ENCODE data around the gene ULBP2.
"Not testable (repeated sequence)": the region's sequence is repeated elsewhere in the genome, so short reads cannot be mapped to it uniquely, and the experiment has no call there.

Gene ULBP2

DNA sequence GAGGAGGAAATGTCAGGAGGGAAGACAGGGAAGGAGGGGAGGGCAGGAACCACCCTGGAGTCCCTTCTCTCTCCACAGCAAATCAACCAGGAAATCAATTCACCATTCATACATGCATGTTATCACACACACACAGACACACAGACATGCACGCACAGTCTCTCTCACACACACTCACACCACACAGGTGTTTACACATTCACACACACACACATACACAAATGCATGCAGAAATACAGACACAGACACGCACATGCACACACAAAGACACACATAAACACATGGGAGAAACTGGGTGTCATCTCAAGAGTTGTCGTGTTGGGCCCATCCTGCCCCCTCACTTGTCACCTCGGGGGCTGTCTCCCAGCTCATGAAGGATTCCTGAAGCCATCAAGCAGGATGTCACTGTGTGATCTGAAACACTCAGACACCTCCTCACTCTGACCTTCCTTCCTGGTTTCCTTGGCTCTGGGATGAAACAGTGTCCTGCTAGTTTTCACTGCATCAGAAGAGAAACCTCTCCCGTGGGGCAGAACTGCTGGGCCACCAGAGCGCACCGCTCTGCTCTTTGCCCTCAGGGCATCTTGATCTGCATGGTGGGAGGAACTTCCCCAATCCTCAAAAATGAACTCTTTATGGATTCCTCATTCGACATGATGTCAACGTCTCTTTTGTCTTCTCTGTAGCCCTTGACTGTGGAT is 28.1 kb upstream of the ULBP2 start:
- Mint-ChIP-seq H3K9me3 (no peaks in the 10 kb centered on the region), H3K4me1 (ENCODE audit: low read depth in 2 of 2) (no peaks in the 10 kb centered on the region), H3K27ac (no peak overlapping the region), H3K36me3 (ENCODE audit: insufficient read depth) (peaks cover 2% of the 10 kb centered on the region), H3K27me3 (peaks cover 38 to 57% of the 10 kb centered on the region in 2 donors), H3K4me3 (no peak overlapping the region)
- no peak for ATAC-seq (replicated peaks)
- DNase-seq, result no peak

DNA sequence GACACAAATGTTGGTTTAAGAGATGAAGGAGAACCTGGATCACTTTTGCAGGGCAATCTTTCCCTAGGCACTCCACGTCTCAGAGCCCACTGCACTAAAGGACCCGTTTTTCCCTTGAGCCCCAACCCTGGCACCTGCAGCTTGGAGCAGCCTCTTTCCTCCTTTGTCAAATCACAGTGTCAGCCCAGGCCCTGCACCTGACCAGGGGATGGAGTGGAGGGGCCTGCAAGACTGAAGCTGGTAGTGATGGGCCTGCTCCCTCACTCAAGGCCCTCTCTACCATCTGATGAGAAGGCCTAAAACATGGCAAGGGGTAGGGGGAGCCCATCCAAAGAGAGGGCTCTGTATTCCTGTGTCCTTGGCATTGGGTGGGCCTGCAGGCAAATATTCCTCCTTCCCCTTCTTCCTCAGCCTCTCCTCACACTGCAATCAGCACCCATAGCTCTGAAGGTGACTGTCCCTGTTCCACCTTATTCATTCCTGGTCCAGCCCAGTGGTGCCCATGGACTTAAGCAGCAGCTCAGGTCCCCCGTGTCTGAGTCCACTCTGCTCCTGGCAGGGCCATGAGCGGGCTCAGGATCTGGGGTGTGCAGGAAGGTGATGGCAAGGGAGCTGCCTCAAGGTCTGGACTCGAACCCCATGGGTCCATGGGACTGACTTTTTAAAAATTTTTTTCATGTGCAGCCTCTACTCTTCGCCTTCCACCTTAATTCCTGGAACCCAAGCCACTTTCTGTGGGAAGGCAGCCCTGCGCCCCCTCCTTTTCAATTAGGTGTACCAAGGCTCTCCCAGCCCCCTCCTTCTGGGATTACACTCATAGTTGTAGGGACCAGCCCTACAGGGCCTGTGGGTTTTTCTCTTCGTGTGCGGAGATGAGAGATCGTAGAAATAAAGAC is 25.6 kb upstream of the ULBP2 start:
- Mint-ChIP-seq H3K36me3 (ENCODE audit: insufficient read depth) (peaks cover 2% of the 10 kb centered on the region), H3K9me3 (no peaks in the 10 kb centered on the region), H3K27ac (no peak overlapping the region), H3K27me3 (peaks cover 51 to 65% of the 10 kb centered on the region in 2 donors), H3K4me1 (ENCODE audit: low read depth in 2 of 2) (no peaks in the 10 kb centered on the region), H3K4me3 (no peak overlapping the region)
- DNase-seq (no peak), ATAC-seq (replicated peaks) (no peak)

DNA sequence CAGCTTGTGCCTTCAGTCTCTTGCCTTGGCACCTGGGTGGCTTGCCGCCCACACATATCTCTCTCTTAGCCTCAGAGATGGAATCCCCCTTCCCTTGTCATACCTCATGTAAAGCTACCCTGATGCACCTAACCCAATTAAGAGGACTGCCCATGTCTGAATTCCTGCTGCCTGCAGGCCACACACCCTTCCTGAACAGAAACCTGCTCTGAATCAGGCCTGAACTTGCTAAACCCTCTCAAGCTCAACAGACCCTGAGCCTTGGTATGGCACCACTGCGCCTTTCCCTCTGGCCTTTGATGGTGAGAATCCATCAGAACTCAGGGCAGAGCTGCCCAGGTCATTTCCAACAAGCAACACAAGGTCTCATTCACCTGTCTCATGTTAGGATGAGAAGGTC is 24.1 kb upstream of the ULBP2 start:
- Mint-ChIP-seq H3K27ac (no peak overlapping the region), H3K27me3 (peaks cover 60 to 72% of the 10 kb centered on the region in 2 donors), H3K4me3 (no peak overlapping the region), H3K36me3 (ENCODE audit: insufficient read depth) (peaks cover 2% of the 10 kb centered on the region), H3K9me3 (no peaks in the 10 kb centered on the region), H3K4me1 (ENCODE audit: low read depth in 2 of 2) (peaks cover under 1 to 7% of the 10 kb centered on the region in 2 donors)
- ATAC-seq (replicated peaks) (no peak), DNase-seq (no peak)

DNA sequence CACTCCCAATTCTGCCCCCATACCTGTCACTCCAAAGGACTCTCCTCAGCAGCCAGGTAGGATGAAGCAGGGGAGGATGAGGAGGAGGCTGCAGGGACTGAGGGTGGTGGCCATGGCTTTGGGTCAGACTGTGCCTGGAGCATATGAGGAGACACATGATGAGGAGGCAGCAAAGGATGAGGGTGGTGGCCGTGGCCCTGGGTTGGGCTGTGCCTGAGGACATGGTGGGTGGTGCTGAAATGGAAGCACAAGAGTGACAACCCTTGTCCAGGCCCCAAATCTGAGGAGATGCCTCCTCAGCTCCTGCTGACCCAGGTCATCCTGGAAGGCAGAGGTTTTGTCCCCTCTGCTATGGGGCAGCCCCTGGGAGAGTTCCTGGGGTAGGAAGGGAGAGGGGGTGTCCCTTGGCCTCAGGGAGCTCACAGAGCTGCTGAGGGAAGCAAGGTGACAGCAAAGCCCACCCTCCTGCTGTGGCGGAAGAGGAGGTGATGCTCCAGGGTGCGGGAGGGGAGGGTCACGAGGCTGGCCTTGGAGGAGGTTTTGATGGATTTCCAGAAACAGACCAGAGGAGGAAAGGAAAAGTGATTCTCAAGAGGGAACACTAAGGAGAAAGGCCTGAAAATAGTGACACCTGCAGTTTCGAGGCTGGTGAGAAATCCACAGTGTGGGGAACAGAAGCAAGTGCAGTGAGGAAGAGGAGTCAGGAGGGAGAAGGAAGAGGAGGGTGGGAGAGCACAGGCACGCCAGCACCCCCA is 23.5 kb upstream of the ULBP2 start:
- Mint-ChIP-seq H3K9me3 (no peaks in the 10 kb centered on the region), H3K36me3 (ENCODE audit: insufficient read depth) (peaks cover 2% of the 10 kb centered on the region), H3K4me3 (no peak overlapping the region), H3K27me3 (peaks cover 60 to 72% of the 10 kb centered on the region in 2 donors), H3K27ac (no peak overlapping the region), H3K4me1 (ENCODE audit: low read depth in 2 of 2) (peaks cover 7 to 13% of the 10 kb centered on the region in 2 donors)
- DNase-seq (no peak), ATAC-seq (replicated peaks) (no peak)

DNA sequence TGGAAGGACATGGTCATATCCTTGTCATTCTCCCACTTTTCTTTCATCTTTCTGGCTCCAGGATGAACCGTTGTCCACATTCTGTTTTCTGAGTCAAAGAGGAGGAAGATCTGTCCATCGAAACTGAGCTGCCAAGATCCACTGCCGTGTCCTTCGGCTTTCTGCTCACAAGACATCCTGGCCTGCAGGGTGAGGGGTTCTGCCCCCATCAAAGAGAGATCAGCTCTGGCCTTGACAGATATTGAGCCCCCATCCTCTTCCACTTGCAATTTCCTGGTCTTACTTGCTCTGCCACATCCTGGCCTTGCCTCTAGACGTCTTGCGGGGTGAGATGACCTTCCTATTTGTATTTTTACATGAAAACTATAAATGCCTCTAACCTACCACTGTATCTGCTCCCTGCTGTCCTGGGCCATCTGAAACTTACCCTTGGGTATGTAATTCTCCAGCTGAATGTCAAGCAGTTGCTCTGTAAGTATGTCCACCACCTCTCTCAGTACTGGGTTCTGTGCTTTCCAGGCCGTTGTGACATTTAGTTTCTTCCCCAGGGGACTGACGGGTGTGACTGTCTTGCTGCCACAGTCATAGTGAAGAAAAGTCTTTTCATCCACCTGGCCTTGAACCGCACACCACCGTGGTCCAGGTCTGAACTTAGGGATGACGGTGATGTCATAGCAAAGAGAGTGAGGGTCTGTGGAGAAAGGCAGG is 22.5 kb upstream of the ULBP2 start:
- not testable (repeated sequence) for H3K27ac Mint-ChIP-seq; ATAC-seq (replicated peaks); H3K36me3 Mint-ChIP-seq (ENCODE audit: insufficient read depth); H3K9me3 Mint-ChIP-seq; H3K4me3 Mint-ChIP-seq; DNase-seq
- peaks cover 63 to 73% of the 10 kb centered on the region in 2 donors for H3K27me3 Mint-ChIP-seq
- H3K4me1 Mint-ChIP-seq (ENCODE audit: low read depth in 2 of 2), result peaks cover 12 to 17% of the 10 kb centered on the region in 2 donors

DNA sequence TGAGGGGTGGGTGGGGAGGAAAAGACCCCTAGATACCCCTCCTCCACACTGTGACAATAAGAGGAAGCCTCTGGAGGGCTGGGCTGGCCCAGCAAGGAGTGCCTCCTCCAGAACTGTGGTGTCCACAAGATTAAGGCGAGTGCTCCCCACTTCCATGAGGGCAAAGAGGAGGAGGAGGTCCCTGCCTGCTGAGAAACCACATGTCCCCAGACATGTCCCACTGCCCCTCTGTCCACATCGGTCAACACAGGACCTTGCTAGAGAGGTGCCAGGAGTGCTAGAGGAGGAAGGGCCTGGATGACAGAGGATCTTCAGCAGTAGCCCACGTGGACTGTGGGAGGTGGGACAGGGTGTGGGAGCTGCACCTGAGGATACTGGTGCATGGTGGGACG is 22.0 kb upstream of the ULBP2 start:
- H3K4me1 Mint-ChIP-seq (ENCODE audit: low read depth in 2 of 2), result peaks cover 12 to 17% of the 10 kb centered on the region in 2 donors
- peaks cover 2% of the 10 kb centered on the region for H3K36me3 Mint-ChIP-seq (ENCODE audit: insufficient read depth)
- peaks cover 68 to 73% of the 10 kb centered on the region in 2 donors for H3K27me3 Mint-ChIP-seq
- H3K9me3 Mint-ChIP-seq, result no peaks in the 10 kb centered on the region
- no peak overlapping the region for H3K4me3 Mint-ChIP-seq
- DNase-seq (no peak), ATAC-seq (replicated peaks) (no peak)
- no peak overlapping the region for H3K27ac Mint-ChIP-seq

DNA sequence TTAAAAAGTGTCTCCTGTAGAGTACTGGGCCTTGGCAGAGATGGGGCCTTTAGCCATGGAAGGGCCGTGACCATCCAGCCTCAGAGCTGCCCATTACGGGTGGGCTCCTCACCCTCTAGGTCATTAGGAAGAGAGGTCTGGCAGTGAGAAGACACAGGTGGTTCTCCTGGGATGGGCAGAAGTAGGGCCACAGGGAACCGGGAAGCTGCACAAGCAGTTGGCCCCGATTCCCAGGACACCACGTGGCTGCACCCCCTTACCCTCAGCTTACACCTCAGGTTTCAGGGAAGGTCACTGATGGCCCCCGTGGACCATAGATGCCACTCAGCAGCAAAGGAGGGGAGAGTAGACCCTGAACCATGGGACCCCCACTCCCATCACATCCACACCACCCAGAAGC is 20.5 kb upstream of the ULBP2 start:
- no peak for ATAC-seq (replicated peaks)
- no peak for DNase-seq
- peaks cover 2% of the 10 kb centered on the region for H3K36me3 Mint-ChIP-seq (ENCODE audit: insufficient read depth)
- no peak overlapping the region for H3K27ac Mint-ChIP-seq
- H3K27me3 Mint-ChIP-seq, result peaks cover 82 to 88% of the 10 kb centered on the region in 2 donors
- H3K9me3 Mint-ChIP-seq, result no peaks in the 10 kb centered on the region
- H3K4me3 Mint-ChIP-seq, result no peak overlapping the region
- H3K4me1 Mint-ChIP-seq (ENCODE audit: low read depth in 2 of 2), result peaks cover 14 to 21% of the 10 kb centered on the region in 2 donors

DNA sequence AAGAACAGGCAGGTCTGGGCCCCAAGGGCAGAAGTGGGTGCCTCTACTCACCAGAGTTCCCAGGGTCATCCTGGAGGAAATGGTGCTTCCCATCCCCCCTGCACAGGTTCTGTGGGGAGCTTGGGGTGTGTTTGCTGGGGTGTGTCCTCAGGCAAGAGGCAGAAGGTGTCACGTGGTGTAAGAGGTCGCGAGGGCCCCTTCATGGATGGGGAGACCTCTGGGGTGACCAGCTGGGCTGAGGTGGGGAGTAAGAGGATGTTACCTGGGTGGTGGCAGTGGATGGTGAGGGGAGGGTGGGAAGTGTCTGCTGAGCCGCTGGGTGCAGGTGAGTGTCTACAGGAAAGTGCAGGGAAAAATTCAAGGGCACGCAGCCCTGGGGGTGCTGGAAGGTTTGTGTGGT is 19.7 kb upstream of the ULBP2 start:
- H3K4me3 Mint-ChIP-seq, result peak overlapping the region; percentile 83 to 89
- not testable (repeated sequence) for ATAC-seq (replicated peaks); DNase-seq; H3K36me3 Mint-ChIP-seq (ENCODE audit: insufficient read depth); H3K27ac Mint-ChIP-seq; H3K9me3 Mint-ChIP-seq
- H3K27me3 Mint-ChIP-seq, result peaks cover 86 to 96% of the 10 kb centered on the region in 2 donors
- peaks cover 15 to 22% of the 10 kb centered on the region in 2 donors for H3K4me1 Mint-ChIP-seq (ENCODE audit: low read depth in 2 of 2)

DNA sequence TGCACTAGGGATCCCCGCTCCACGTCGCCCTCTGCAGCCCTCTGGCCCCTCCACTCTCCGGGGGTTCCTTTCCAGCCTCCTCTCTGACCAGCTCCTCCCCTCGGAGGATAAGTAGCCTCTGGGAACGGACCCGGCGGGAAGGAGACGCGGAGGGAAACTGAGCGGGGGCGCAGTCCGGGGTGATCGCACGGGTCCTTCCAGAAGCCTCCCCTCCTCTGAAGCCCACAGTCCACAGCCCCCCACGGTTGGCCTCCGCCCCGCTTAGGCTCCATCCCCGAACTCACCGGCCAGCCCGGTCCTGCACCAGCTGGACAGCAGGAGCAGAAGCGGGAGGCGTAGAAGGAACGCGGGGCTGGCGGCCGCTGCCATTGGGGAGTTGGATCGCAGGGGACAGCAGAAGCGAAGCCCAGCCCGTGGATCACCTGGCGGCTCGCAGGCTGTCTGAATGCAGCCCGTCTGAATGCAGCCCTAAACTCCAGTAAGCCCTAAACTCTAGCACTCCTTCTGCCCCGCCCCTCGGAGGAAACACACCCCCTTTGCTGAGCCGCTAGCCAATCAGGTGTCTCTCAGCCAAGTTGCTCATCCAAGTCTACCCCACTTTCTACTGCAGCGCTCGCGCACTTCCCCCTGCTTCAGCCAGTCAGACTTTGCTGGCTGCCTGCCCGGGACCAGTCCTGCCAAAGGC is 19.0 kb upstream of the ULBP2 start, which contains the start of gene RAET1G:
RAET1G (minus strand) TSS at position 480 of the 685 bp plus-strand sequence; CDS start at position 369, 111 bp downstream.
- Mint-ChIP-seq H3K27ac (peak within 1 kb of the TSS in 1 of 2 donors; percentile 63), H3K27me3 (peaks cover 93 to 100% of the 10 kb centered on the region in 2 donors), H3K36me3 (ENCODE audit: insufficient read depth) (peaks cover 2% of the 10 kb centered on the region), H3K9me3 (no peaks in the 10 kb centered on the region), H3K4me1 (ENCODE audit: low read depth in 2 of 2) (peaks cover 15 to 22% of the 10 kb centered on the region in 2 donors), H3K4me3 (peak within 1 kb of the TSS; percentile 83 to 89)
- ATAC-seq (replicated peaks), result peak; percentile 91
- DNase-seq, result peak; percentile 66 to 72 (median 71)

DNA sequence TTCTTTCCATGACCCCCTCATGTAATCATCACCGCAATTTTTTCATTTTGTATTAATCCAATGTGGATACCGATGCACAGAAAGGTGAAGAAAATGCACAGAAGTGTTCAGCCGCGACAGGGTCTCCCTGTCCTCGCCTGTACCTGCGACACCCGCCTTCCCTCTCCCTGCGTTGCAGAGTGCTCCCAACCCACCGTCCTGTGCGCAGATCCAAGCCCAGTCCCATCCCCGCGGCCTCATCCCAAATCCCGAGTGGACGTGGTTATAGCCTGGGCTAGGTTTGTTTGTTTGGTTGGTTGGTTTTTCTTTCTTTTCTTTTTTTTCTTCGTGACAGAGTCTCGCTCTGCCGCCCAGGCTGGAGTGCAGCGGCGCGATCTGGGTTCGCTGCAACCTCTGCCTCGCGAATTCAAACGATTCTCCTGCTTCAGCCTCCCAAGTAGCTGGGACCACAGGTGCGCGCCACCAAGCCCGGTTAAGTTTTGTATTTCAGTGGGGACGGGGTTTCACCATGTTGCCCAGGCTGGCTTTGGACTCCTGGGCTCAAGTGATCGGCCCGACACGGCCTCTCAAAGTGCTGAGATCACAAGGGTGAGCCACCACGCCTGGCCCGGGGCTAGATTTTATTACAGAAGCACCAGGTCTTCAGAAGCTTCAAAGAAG is 18.4 kb upstream of the ULBP2 start:
- peaks cover 95 to 100% of the 10 kb centered on the region in 2 donors for H3K27me3 Mint-ChIP-seq
- H3K27ac Mint-ChIP-seq, result peak overlapping the region in 1 of 2 donors; percentile 63
- H3K4me1 Mint-ChIP-seq (ENCODE audit: low read depth in 2 of 2), result peaks cover 15 to 22% of the 10 kb centered on the region in 2 donors
- H3K4me3 Mint-ChIP-seq, result peak overlapping the region; percentile 83 to 89
- no peak for DNase-seq
- no peaks in the 10 kb centered on the region for H3K9me3 Mint-ChIP-seq
- H3K36me3 Mint-ChIP-seq (ENCODE audit: insufficient read depth), result no peaks in the 10 kb centered on the region
- peak; percentile 14 for ATAC-seq (replicated peaks)

DNA sequence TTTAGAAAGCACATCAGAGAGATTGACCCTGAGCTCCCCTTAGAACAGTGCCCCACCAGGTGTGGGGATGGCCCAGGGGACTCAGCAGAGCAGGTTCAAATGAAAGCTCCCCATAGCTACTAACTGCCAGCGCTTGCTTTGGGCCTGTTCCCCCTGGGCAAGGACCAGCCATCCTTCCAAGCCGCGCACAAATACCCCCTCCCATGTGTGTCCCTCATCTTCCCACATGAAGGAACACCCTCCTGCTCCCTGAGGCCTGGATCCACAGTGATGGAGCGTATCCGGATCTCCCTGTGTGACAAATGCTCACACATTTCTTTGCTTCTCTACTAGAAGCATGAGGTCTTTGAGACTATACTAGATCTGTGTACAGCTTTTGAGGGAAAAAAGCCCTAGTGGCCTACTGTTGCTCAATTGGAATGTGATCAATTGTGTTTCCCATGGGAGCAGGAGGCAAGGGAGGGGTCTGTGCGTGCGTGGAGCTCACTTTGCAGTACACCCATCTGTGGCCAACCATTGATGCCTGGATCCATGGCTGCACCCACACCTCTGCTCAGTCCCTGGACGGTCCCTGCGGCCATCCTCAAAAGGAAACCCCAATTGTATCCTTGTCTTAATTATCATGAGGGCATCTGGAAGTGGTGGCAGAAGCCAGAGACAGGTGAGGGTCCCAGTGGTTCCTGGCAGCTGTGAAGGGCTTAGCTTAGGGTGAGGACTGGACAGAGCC is 17.4 kb upstream of the ULBP2 start:
- ATAC-seq (replicated peaks) (no peak), DNase-seq (no peak)
- no peaks in the 10 kb centered on the region for H3K9me3 Mint-ChIP-seq
- peaks cover 15 to 22% of the 10 kb centered on the region in 2 donors for H3K4me1 Mint-ChIP-seq (ENCODE audit: low read depth in 2 of 2)
- H3K36me3 Mint-ChIP-seq (ENCODE audit: insufficient read depth), result peaks cover 3% of the 10 kb centered on the region
- H3K27ac Mint-ChIP-seq, result no peak overlapping the region
- H3K4me3 Mint-ChIP-seq, result peak overlapping the region; percentile 83 to 89
- H3K27me3 Mint-ChIP-seq, result peaks cover 95 to 100% of the 10 kb centered on the region in 2 donors
